Esophagus muscularis mucosa (tissue), 4 donors: ENCODE results near the gene SEPSECS. TPM values are rescaled to one million over a fixed set of nuclear protein-coding genes. Genes with fewer than 3 reads are reported as not detected.

Experiments
- DNase-seq: peaks from one replicate; pipeline ENCODE4 v3.0.0-alpha.2; 2017; ENCODE audit errors: extremely low spot score
- H3K27ac ChIP-seq, 4 donors: fragments of 200-600 bp; sonication (generic); replicated peaks in 1 of 4; 1 replicate in 3 of 4; 2 replicates in 1 of 4; pipeline ENCODE4 v1.5.1; 2016 to 2019; ENCODE audit warnings: mild to moderate bottlenecking in 1 of 4
- H3K27me3 ChIP-seq, 4 donors: fragments of 200-600 bp; sonication (generic); one replicate each; pipeline versions ENCODE4 v1.5.1 to v1.6.0; 2016 to 2019
- H3K36me3 ChIP-seq, 4 donors: fragments of 200-600 bp; sonication (generic); one replicate each; pipeline ENCODE4 v1.5.1; 2016 to 2019
- H3K4me1 ChIP-seq, 4 donors: fragments of 200-600 bp; sonication (generic); one replicate each; pipeline ENCODE4 v1.5.1; 2016 to 2019
- H3K4me3 ChIP-seq, 4 donors: fragments of 200-600 bp; sonication (generic); 1 replicate in 2 of 4; 2 replicates in 2 of 4; pipeline ENCODE4 v1.5.1; 2016 to 2019; ENCODE audit warnings: mild to moderate bottlenecking in 4 of 4, moderate library complexity in 1 of 4
- H3K9me3 ChIP-seq, 4 donors: fragments of 200-600 bp; sonication (generic); 1 replicate in 3 of 4; 2 replicates in 1 of 4; pipeline ENCODE4 v1.5.1; 2016 to 2019
- CTCF ChIP-seq, 3 experiments: fragments of 200-600 bp in 2 of 3; fragments of 450-650 bp in 1 of 3; sonication (generic) in 2 of 3; IDR thresholded peaks; one replicate each; pipeline ENCODE4 v1.5.1; 2017 to 2019; ENCODE audit warnings: antibody characterized with exemption in 3 of 3, mild to moderate bottlenecking in 2 of 3, moderate library complexity in 1 of 3
- EP300 ChIP-seq: sonication (generic); formaldehyde crosslinking; IDR thresholded peaks from one replicate; pipeline ENCODE4 v1.6.1; 2017; ENCODE audit warnings: antibody characterized with exemption
- POLR2A ChIP-seq: fragments of 450-650 bp; IDR thresholded peaks from one replicate; pipeline ENCODE4 v1.6.1; 2017; ENCODE audit warnings: antibody characterized with exemption, moderate library complexity, mild to moderate bottlenecking, low read depth
- POLR2AphosphoS5 ChIP-seq, 2 donors: sonication (generic); formaldehyde crosslinking; IDR thresholded peaks; one replicate each; pipeline ENCODE4 v1.6.1; 2017; ENCODE audit warnings: antibody characterized with exemption in 2 of 2
- WGBS: methylation state at CpG from one replicate; pipeline ENCODE4 v1.1.5; 2018; 5-methylcytosine and 5-hydroxymethylcytosine counted together
- intact Hi-C: fragments of 100-400 bp; cut with DNase I; formaldehyde crosslinking; loops from one replicate; pipeline ENCODE4 v1.15.1; 2023
- total RNA-seq, 4 donors: library from RNA; depleted of rRNA; stranded (reverse); fragments of >200 nt; gene quantifications; one replicate each; pipeline versions ENCODE4 v1.1.0 to v1.2.1, GENCODE V29; 2016

SEPSECS gene
- total RNA-seq, 4 donors from 2014 or later, result 3.8 to 6.2 (median 4.0) TPM

- Histone ChIP-seq H3K4me3 (no peak overlapping the region), H3K27me3 (no peaks in the 10 kb centered on the region), H3K4me1 (peaks cover 0 to 12% (median 1%) of the 10 kb centered on the region in 4 donors), H3K36me3 (peaks cover 0 to 7% (median 0%) of the 10 kb centered on the region in 4 donors), H3K9me3 (no peaks in the 10 kb centered on the region), H3K27ac (no peak overlapping the region)
- no peak for TF ChIP-seq EP300
- no peak for TF ChIP-seq POLR2AphosphoS5 (IDR thresholded peaks at IDR 0.05)
- TF ChIP-seq POLR2A, result no peak
- no peak for TF ChIP-seq CTCF (IDR thresholded peaks at IDR 0.05)
- 89% methylated on average over 2 of the region's 2 CpGs for WGBS
- DNase-seq, result no peak
- intact Hi-C loops, result no loop called here
These were observed 28.9 kb downstream of the SEPSECS start for GRCh38 chr4:25131381-25131780.

GRCh38 chr4:25129917-25130316 lies 30.3 kb downstream of the SEPSECS start:
- TF ChIP-seq CTCF (IDR thresholded peaks at IDR 0.05) (no peak), EP300 (no peak), POLR2A (no peak), POLR2AphosphoS5 (IDR thresholded peaks at IDR 0.05) (no peak)
- Histone ChIP-seq H3K27ac (no peak overlapping the region), H3K4me3 (no peak overlapping the region), H3K9me3 (no peaks in the 10 kb centered on the region), H3K36me3 (peaks cover 0 to 12% (median 0%) of the 10 kb centered on the region in 4 donors), H3K4me1 (peaks cover 0 to 12% (median 1%) of the 10 kb centered on the region in 4 donors), H3K27me3 (no peaks in the 10 kb centered on the region)
- DNase-seq, result no peak
- intact Hi-C loops, result no loop called here
- 79% methylated on average over 1 of the region's 1 CpG for WGBS

GRCh38 chr4:25128671-25129070 lies 31.6 kb downstream of the SEPSECS start:
- TF ChIP-seq CTCF (IDR thresholded peaks at IDR 0.05) (no peak), POLR2A (no peak), EP300 (no peak), POLR2AphosphoS5 (IDR thresholded peaks at IDR 0.05) (no peak)
- H3K4me3 ChIP-seq, result no peak overlapping the region
- no peak overlapping the region for H3K27ac ChIP-seq
- peaks cover 0 to 24% (median 6%) of the 10 kb centered on the region in 4 donors for H3K36me3 ChIP-seq
- no peaks in the 10 kb centered on the region for H3K9me3 ChIP-seq
- peaks cover 0 to 12% (median 1%) of the 10 kb centered on the region in 4 donors for H3K4me1 ChIP-seq
- no peak for DNase-seq
- no peaks in the 10 kb centered on the region for H3K27me3 ChIP-seq
- intact Hi-C loops, result no loop called here

GRCh38 chr4:25123236-25123635 lies 37.0 kb downstream of the SEPSECS start:
- no peak for DNase-seq
- H3K9me3 ChIP-seq, result no peaks in the 10 kb centered on the region
- peaks cover 3 to 40% (median 9%) of the 10 kb centered on the region in 4 donors for H3K36me3 ChIP-seq
- TF ChIP-seq POLR2A, result no peak
- TF ChIP-seq CTCF (IDR thresholded peaks at IDR 0.05), result no peak
- no peak for TF ChIP-seq EP300
- no peak for TF ChIP-seq POLR2AphosphoS5 (IDR thresholded peaks at IDR 0.05)
- 96% methylated on average over 3 of the region's 3 CpGs for WGBS
- intact Hi-C loops, result no loop called here
- H3K27ac ChIP-seq, result no peak overlapping the region
- no peaks in the 10 kb centered on the region for H3K27me3 ChIP-seq
- H3K4me3 ChIP-seq, result no peak overlapping the region
- no peaks in the 10 kb centered on the region for H3K4me1 ChIP-seq

- no peaks in the 10 kb centered on the region for H3K27me3 ChIP-seq
- H3K27ac ChIP-seq, result no peak overlapping the region
- intact Hi-C loops, result no loop called here
- no peaks in the 10 kb centered on the region for H3K4me1 ChIP-seq
- no peaks in the 10 kb centered on the region for H3K9me3 ChIP-seq
- 83% methylated on average over 3 of the region's 3 CpGs for WGBS
- H3K36me3 ChIP-seq, result peaks cover 3 to 36% (median 9%) of the 10 kb centered on the region in 4 donors
- TF ChIP-seq POLR2A (no peak), EP300 (no peak), CTCF (IDR thresholded peaks at IDR 0.05) (no peak), POLR2AphosphoS5 (IDR thresholded peaks at IDR 0.05) (no peak)
- H3K4me3 ChIP-seq, result no peak overlapping the region
- DNase-seq, result no peak
These were observed 39.9 kb downstream of the SEPSECS start for GRCh38 chr4:25120146-25120940.
